Putamen (tissue), 1 donor: ENCODE measurements around the gene C1orf21.
"Not testable (repeated sequence)": the region's sequence is repeated elsewhere in the genome, so short reads cannot be mapped to it uniquely, and the experiment has no call there.

ENCODE experiments used
- DNase-seq: peaks from one replicate; pipeline ENCODE4 v3.0.0-alpha.2; 2016; ENCODE audit warnings: low spot score

C1orf21 gene, protein sequence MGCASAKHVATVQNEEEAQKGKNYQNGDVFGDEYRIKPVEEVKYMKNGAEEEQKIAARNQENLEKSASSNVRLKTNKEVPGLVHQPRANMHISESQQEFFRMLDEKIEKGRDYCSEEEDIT

DNA sequence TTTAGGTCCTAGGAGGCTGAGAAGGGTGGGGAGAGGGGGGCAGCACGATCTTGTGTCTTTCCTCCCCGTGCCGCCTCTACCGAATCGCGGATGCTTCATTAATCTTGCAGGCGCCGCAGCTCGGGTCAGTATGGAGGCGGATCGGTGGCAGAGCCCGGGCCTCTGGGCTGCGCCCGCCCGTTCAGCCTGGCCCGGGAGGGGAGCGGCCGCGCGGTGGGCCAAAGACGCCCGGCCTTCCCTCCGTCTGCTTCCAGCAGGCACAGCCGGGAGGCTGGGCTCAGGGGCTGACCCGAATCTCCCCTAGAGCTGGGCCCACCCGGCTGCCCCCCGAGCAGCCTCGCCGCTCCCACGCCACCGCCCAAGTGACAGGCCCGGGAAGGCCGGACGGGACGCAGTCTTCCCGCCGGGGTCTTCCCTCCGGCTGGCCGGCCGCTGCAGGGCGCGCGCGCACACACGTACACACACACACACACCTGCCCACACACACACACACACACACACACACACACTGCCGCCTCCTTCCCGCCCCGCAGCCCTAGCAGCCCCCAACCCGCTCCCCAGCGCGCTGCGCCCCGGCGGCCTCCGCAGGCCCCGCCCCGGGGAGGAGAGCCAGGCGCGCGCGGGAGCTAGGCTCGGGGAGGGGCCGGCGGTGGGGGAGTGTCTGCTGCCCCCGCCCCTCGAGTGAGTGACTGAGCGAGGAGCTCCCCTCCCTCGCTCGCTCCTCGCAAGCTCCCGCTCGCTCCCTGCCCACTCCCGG, at the start of gene C1orf21:
TSS of gene C1orf21 (plus strand) at position 718 of the 757 bp plus-strand sequence. CDS start 90,481 bp downstream, outside the sequence.
- DNase-seq: peak; percentile 85

DNA sequence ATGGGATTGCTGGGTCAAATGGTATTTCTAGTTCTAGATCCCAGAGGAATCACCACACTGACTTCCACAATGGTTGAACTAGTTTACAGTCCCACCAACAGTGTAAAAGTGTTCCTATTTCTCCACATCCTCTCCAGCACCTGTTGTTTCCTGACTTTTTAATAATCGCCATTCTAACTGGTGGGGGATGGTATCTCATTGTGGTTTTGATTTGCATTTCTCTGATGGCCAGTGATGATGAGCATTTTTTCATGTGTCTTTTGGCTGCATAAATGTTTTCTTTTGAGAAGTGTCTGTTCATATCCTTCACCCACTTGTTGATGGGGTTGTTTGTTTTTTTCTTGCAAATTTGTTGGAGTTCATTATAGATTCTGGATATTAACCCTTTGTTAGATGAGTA, 49.0 kb upstream of the C1orf21 start:
- not testable (repeated sequence) for DNase-seq

DNA sequence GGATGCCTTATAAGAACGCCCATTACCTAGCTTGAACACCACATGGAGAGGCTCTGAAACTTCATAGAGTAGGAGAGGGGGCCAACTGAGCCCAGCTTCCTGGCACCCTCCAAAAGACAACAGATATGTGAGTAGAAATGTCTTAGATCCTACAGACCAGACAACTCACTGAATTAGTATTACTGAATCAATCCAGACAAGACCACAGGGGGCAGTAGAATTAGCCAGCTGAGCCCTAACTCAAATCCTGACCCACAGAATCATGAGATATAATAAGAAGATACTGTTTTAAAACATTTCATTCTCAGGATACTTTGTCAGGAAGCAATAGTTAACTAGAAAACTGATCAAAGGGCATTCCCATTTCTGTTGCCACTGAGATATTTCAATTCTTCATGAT, 45.8 kb upstream of the C1orf21 start:
- DNase-seq: no peak

DNA sequence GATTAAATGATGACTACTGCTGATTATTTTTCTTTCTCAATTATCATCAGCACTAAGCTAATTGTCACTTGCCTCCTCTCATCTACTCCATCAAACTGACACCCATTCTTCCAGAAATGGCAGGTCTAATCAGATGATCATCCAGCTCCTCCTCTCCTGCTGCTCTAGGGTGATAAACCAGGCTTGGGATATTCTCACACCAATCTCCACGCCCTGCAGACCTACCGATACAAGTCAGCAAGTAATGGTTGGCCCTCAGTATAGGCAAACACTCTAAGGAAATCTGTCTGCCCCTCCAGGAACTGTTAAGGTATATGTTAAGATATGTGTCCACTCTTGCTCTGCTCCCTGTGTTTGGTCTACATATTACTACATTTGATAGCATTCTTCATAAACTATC, 36.3 kb upstream of the C1orf21 start:
- DNase-seq: no peak

DNA sequence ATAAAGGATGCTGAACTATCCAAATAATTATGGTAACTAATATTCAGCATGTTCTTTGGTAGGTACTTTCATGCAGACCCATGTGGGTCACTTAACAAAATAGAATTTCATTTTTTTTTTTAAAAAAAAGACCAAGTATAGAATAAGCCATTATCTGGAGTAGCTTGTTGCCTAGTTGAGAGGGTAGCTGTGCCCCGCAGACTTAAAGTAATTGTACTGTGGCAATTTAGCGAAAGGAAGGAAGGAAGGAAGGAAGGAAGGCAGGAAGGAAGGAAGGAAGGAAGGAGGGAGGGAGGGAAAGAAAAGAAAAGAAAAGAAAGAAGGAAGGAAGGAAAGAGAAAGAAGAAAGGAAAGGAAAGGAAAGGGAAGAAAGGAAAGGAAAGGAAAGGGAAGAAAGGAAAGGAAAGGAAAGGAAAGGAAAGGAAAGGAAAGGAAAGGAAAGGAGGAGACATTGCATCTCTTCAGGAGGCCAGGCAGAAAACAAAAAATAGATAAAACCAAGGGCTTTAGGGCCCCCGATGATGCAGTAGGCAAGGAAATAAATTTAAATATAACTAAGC, 35.3 kb upstream of the C1orf21 start:
- DNase-seq: no peak

DNA sequence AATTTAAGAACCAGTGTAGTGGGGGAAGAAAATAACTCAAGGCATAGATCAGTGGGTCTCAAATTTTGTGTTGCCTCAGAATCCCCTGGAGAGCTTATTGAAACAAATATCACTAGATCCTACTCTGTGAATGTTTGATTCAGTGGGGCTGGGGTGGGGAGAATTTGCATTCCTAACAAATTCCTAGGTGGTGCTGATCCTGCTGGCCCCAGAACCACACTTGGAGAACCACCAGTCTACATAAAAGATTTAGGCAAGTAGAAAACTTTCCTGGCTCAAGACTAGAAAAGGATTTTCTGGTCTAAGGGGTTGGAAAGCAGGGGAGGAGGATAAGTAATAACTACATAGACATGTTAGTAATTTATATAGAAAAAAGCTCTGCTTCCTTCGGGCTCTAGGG, 34.1 kb upstream of the C1orf21 start:
- no peak for DNase-seq

DNA sequence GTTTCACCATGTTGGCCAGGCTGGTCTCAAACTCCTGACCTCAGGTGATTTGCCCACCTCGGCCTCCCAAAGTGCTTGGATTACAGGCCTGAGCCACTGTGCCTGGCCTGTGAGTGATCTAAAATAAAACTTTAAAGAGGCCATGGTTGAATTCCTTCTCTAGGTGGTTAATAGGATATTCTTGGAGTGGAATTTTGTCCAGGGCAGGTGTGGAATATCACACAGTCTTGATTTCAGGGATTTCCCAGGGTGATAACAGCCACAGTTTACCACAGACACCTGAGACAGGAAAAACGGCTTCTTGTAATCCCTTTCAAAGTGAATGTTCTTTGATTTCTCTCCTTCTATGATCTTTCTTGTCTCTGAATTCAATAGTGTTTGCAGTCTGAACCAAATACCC, 32.1 kb upstream of the C1orf21 start:
- no peak for DNase-seq

DNA sequence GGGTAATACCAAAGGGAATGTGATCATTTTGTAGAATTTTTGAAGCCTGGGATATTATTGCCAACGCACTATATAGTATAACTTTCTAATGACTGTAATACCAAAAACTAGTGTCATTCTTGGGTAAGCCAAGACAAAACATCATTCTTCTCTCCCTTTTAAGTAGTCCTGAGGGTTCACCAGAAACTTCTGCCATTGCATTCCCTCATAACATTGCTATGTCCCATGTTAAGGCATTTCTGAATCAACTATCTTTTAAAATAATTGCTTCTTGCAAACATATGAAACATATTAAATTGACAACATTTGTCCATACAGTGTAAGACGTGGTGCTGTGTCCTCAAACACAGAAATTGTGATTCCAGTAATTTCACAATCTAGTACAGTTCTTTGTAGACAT, 29.9 kb upstream of the C1orf21 start:
- DNase-seq: no peak

DNA sequence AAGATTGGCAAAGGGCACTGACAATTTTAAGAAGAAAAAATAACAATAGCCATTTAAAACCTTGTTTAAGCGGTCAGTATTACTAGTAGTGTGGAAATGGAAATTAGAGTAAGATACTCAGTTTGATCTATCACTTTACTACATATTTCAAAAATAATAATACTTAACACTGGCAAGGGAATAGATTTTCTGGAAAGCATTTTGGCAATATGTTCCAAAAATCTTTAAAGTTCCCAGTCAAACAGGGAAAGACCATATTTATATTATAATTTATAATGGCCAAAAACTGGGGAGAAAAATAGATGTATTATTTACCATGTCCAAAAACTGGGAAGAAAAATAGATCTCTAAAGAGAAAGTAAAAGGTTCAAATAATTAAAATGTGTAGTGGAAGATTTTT, 28.6 kb upstream of the C1orf21 start:
- DNase-seq: no peak

DNA sequence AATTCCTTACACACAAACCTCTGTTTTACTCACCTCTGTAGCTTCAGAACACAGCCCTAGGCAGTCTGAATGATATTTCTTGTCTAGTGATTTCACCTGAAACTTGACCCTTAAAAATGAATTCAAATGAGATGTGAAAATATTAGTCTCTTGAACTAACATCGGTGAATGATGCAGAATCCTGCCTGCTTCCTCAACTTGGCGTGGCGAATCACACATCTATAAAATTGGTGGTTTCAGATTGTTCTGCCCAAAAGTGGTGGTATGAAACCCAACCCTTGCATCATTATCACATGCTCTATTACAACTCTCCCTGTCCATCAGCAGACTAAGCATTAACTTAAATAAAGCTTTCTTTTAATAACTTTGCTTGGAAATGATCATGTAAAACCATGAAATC, 26.9 kb upstream of the C1orf21 start:
- DNase-seq: no peak

DNA sequence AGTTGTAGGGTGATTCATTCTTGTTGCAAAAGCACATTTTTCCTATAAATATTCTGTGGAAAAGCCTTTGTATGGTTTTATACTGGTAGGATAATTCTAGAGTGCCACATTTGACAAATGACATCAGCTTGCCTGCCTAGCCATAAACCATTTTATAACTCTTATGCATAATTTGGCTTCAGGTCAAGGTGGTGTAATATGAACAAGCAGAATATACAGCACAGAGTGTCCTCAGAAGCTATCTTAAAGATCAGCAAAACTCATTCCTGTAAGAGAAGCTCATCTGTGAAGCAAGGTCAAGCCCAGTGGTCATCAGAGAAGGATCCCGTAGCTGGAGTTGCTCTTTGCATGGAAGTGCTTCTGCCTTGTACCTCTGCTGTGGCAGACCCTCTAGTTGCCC, 24.0 kb upstream of the C1orf21 start:
- no peak for DNase-seq

DNA sequence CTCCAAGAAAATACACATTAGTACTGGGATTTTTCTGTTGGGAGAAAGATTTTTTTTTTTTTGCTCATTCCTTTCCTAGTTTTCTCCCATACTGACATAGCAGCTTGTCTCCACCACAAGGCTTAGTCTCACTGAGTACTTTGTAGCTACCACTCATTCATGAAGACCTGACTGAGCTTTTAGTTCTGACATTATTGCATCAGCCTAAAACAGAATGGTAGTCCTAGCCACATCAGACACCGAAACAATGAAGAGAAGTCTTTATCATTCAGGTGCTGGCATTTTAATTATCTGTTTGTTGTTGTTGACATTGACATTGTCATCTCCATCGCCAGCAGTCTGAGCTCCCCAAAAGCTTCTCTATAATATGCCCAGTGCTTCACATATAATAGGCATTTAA, 21.1 kb upstream of the C1orf21 start:
- no peak for DNase-seq

DNA sequence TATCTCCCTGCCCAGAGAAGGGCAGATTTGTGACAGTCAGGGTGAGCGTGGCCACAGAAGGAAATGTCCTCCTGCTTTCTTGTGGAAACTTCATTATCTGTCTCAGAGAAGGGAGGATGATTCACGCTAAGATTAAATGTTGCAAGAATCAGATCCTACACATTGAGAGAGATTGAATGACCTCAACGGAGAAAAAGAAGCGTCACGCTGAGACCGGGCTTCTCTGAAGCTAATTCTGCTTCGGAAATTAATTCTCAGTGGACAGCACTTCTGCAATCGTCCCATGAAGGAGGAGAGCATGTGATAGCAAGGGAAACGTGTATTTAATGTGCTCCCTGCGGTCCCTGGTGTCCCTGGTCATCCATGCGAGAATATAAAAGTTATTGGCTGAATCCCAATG, 19.8 kb upstream of the C1orf21 start:
- DNase-seq: no peak

DNA sequence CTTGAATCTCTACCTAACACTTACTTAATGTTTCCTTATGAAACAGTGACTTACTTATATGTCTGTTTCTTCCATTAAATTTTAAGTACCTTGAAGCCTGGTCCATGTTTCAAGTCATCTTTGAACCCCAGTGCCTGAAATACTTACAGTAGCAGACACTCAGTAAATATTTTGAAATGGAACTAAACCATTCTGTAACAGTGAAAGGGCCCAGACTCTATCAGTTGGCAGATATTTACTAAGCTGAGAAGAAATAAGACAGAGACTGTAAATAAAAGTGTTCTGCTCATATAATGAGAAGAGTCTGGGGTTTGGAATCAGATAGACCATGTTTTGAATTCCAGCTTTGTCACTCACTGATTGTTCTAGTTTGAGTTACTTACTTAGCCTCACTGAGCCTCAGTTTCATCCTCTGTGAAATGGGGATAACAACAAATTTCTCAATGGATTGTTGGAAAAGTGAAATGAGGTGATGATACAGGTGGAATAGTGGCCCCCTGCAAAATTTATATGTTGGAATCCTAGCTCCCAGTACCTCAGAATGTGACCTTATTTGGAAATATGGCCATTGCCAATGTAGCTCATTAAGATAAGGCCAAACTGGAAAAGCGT, 19.3 kb upstream of the C1orf21 start:
- no peak for DNase-seq

DNA sequence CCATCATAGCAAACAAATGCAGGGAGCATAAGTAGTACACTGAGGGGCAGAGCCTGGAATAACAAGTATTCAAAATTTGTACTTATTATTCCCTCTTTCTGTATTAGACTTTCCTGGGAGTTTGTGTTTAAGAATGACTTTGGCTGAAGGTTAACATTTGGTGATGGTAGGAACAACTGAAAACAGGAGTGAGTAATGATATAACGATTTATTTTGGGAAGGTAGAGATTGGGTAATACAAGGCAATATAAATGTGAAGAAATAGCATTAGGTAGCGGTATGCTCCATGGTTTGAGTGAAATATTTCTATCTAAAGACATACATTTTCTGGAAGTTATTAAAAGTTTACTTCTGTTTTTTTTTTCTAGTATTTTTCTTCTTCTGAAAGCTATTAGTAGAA, 18.5 kb upstream of the C1orf21 start:
- DNase-seq: no peak

DNA sequence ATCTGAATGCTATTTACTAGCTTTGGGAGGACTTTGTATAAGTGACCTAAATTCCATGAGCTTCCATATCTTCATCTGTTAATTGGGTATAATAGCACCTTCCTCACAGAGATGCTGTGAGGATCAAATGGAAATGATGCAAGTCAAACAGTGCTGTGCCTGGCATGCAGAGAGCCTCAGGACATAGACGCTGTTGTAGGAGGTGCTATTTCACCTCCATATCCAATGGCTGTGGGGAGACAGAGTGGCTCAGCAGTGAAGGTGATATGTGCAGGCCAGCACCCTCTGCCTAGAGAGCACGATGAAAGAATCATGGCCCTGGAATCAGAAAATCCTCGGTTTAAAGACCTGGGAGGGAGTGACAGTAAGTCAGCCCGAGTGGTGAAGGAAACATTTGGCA, 16.0 kb upstream of the C1orf21 start:
- no peak for DNase-seq

DNA sequence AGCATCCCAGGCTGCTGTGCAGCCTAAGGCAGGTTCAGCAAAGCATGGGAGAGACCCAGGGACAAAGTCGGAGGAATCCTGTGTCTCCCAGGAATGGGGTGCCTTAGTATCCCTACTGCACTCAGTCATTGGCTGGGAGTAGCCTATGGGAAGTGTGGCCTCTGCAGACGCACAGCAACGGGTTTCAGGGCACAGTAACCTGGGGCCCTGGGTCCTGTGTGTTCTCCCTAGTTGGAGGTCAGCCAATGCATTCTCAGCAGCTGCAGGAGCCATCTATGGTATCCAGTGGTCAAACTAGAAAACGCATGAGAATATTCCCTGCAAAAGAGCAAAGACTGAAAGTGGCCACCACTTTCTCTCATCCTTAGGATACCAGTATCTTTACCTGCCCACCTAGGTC, 13.7 kb upstream of the C1orf21 start:
- DNase-seq: no peak

DNA sequence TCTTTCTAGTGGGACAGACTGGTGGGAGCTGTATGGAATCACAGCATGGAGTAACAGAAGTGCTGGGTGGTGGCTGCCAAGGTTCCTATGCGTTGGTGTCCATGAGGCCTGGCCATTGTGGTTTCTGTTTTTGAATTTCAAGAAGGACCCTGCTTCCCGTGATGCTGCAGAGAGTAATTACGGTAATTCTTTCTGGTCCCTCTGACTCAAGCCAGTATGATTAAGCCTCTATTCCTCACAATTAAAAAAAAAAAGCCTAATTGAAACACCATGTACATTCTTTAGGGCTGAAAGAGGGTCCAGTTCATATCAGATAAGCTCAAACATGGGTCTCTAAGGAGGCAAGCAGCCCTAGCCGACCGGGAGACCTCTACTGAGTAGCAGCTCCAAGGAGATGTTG, 10.5 kb upstream of the C1orf21 start:
- DNase-seq: no peak

DNA sequence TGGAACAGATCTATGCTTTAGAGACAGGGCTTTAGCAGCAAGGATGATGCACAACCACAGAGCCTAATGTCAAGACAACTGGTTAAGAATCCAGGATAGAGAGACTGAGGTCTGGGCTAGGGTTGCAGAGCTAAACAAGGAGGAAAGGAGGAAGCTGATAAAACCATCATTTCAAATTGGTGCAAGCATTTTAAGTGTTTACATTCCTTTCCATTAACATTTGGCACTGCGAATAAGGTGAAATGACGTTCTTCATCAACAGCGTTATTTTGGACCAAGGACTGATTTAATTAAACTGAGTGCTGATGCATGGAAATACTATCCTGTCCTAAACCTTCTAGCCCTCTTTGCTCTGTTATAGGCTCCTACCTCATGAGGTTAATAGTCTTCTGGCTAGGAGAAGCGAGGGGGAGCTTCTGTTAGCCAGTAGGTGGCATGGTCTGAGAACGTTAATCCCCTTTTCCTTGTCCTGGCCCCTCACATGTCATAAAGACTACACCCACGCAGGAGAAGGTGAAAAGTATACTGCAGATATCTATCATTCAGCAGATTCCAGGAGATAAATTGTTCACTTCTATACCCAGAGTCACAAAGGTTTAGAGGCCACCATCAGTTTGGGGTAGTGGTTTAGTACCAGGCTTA, 7.6 kb upstream of the C1orf21 start:
- no peak for DNase-seq

DNA sequence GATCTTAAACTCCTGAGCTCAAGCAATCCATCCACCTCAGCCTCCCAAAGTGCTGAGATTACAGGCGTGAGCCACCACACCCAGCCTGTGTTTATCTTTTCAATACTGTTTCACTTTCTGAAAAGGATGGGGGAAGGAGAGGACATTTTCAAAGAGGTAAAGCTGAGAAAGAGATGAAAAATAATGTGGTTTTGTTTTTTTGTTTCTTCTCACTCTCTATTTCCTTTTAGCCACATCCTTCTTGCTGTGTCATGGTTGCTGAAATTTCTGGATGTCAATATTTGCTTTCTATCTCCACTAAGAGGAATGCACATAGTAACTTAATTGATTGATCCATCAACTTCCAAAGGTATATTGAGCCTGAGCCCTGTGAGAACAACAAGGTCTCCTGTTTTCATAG, 6.4 kb upstream of the C1orf21 start:
- no peak for DNase-seq

DNA sequence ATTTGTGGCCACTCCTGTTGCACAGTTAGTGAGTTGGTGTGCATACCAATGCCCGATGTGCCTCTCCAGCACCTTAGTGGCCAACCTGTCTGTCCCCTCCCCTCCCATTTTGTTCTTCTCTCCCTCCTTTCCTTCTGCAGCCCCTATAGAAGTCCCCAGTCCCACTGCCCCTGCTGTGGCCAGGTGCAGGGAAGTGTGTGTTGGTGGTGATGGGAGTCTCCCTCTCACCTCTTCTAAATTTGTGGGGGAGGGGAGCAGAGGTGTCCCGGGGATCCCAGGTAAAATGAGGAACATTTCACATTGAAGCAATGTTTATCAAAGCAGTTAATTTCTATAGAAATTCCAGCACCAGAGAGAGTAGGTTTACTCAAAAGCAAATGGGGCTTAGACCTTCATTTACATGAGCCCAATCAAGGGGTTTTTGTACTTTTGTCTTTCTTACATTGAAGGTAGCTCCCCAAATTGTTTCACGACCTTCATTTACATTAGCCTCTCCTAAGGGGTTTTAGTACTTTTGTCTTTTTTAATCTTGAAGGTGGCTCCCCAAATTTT, 3.0 kb upstream of the C1orf21 start:
- DNase-seq: no peak

DNA sequence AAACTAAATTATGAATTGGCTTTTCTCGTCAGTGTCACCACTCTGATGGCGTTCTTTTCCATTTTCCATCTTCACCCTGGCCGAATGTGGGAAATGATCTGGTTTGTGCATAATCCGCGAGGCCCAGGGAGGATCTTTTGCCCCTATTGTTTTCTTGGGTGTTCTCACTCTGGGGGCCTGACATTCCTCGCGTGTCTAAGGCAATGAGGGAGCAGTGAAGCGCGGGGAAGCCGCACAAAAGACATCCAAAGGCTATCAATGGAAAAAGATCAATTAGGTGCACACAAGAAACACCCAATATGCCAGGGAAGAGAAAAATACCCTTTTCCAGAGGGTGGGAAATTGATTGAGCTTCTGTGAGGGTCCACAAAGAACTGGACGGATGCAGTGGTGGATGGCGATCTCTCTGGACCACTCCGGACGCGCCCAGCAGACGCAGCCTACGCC, 941 bp upstream of the C1orf21 start:
- DNase-seq: no peak

DNA sequence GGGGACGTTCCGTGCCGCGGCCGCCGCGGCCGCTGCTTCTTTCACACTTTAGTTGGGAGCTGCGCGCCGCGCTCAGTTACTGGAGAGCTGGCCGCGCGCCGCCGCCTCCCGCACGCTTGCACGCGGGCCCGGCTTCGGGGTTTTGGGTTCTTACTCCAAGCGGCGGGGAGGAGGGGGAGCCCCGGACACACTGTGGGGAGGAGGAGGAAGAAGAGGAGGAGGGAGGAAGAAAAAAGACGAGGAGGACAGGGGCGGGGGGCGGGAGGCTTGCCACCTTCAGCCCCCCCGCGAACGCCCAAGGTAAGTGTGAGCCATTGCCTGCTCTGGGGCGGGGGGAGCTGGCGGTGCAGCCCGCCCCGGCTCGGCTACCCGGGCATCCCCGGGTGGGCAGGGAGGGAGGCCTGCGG, 243 bp downstream of the C1orf21 start:
- peak; percentile 13 for DNase-seq
